ENCODE results near the gene KCNQ4. TPM values are rescaled to one million over a fixed set of nuclear protein-coding genes. Genes with fewer than 3 reads are reported as not detected.

The KCNQ4 gene
- total and polyA plus RNA-seq, 10 of the 15 experiments (the other 5 are each of a cell fraction or from before 2014, with no cell fraction given) = 0.04 to 0.18 (median 0.08) TPM; not detected in 2

- Histone ChIP-seq H3K4me3 (no peak overlapping the region), H2AFZ (ENCODE audit: control insufficient read depth, low read depth, low read length) (no peak overlapping the region), H3K9ac (ENCODE audit: control insufficient read depth, insufficient read depth, low read length) (no peak overlapping the region), H3K27ac (ENCODE audit: control insufficient read depth, insufficient read depth) (no peak overlapping the region), H3K79me2 (ENCODE audit: control insufficient read depth, insufficient read depth, low read length) (no peaks in the 10 kb centered on the region), H3K27me3 (replicated peaks in 1 of 2; ENCODE audit: control insufficient read depth in 2 of 2, insufficient read depth in 2 of 2, low read length in 1 of 2) (no peaks in the 10 kb centered on the region), H3K9me3 (replicated peaks; ENCODE audit: control insufficient read depth, insufficient read depth, low read length) (no peaks in the 10 kb centered on the region; the same call in 2 of the 3 replicates), H4K20me1 (ENCODE audit: control insufficient read depth, insufficient read depth) (no peaks in the 10 kb centered on the region), H3K4me2 (ENCODE audit: control insufficient read depth, insufficient read depth) (no peak overlapping the region), H3K4me1 (ENCODE audit: control insufficient read depth, insufficient read depth, low read length) (peaks cover 7% of the 10 kb centered on the region; the same call in 1 of the 2 replicates), H3K36me3 (ENCODE audit: control insufficient read depth in 2 of 2, insufficient read depth in 2 of 2, low read length in 1 of 2) (no peaks in the 10 kb centered on the region)
- TF ChIP-seq MEF2B (IDR thresholded peaks at IDR 0.05; ENCODE audit: partially characterized antibody, poor library complexity, severe bottlenecking) (no peak), RB1 (IDR thresholded peaks at IDR 0.05; ENCODE audit: borderline replicate concordance) (no peak), BMI1 (IDR thresholded peaks at IDR 0.05; ENCODE audit: borderline replicate concordance) (no peak), FOXM1 (IDR thresholded peaks at IDR 0.05; ENCODE audit: low read depth, low read length) (no peak), USF1 (IDR thresholded peaks at IDR 0.05; ENCODE audit: borderline replicate concordance, extremely low read length, insufficient read depth, low read depth, low read length) (no peak), HSF1 (IDR thresholded peaks at IDR 0.05; ENCODE audit: low read depth, low read length) (no peak), IKZF2 (IDR thresholded peaks at IDR 0.05) (no peak), ASH2L (IDR thresholded peaks at IDR 0.05; ENCODE audit: borderline replicate concordance, low read depth) (no peak), TCF3 (IDR thresholded peaks at IDR 0.05; ENCODE audit: borderline replicate concordance, insufficient read depth, low read depth, low read length) (no peak), GABPA (IDR thresholded peaks at IDR 0.05; ENCODE audit: low read depth) (no peak), CBFB (IDR thresholded peaks at IDR 0.05; ENCODE audit: low read depth) (no peak), ATF2 (IDR thresholded peaks at IDR 0.05; ENCODE audit: low read length) (no peak)
- ChIA-PET SMC1A (ENCODE audit: uncharacterized antibody, unreplicated experiment) (interaction anchor here (1.1 to 2.5 kb wide), 2 partner anchors 68 to 109 kb away, joined by 3 to 15 read pairs; no protein-coding TSS in a partner anchor), CTCF (interaction anchor here (1.6 to 11.6 kb wide), 2 partner anchors 69 to 110 kb away, joined by 7 to 254 read pairs; no protein-coding TSS in a partner anchor), POLR2A (interaction anchor here (0.6 kb wide), 1 partner anchor 277 kb away, joined by 3 read pairs; no protein-coding TSS in a partner anchor), RAD21 (ENCODE audit: unreplicated experiment) (interaction anchor here (0.7 kb wide), 1 partner anchor 77 kb away, joined by 3 read pairs; no protein-coding TSS in a partner anchor)
- FAIRE-seq (no peak), ATAC-seq (no peak), DNase-seq (ENCODE audit: low read depth, low spot score) (no peak)
- BruUV-seq (replicated peaks) = no TSS peak
- in situ Hi-C loops (cut with MboI) (no loop called here), intact Hi-C loops (cut with micrococcal nuclease; ENCODE audit: unreplicated experiment) (no loop called here)
- WGBS (ENCODE audit: insufficient coverage, insufficient replicate concordance, low lambda C conversion rate, missing lambda C conversion rate) = 40% methylated on average over 4 of the region's 4 CpGs
Observed at GRCh38 chr1:40842207-40842606, 58.6 kb downstream of the KCNQ4 start.

All from GM12878 (cell line).